Measurements from ENCODE around the gene NTM. TPM values are rescaled to one million over a fixed set of nuclear protein-coding genes. Genes with fewer than 3 reads are reported as not detected.

NTM gene
- total RNA-seq, 2 donors from 2014 or later, result not detected

GRCh38 chr11:132047167-132047566 is 676.8 kb downstream of the NTM start:
- H3K4me3 Mint-ChIP-seq, result no peak overlapping the region
- H3K27me3 Mint-ChIP-seq, result peaks cover 6% of the 10 kb centered on the region
- H3K36me3 Mint-ChIP-seq (ENCODE audit: low read depth), result no peaks in the 10 kb centered on the region
- no peak for ATAC-seq (replicated peaks)
- H3K27ac Mint-ChIP-seq, result no peak overlapping the region
- H3K9me3 Mint-ChIP-seq, result no peaks in the 10 kb centered on the region
- no peaks in the 10 kb centered on the region for H3K4me1 Mint-ChIP-seq

DNA sequence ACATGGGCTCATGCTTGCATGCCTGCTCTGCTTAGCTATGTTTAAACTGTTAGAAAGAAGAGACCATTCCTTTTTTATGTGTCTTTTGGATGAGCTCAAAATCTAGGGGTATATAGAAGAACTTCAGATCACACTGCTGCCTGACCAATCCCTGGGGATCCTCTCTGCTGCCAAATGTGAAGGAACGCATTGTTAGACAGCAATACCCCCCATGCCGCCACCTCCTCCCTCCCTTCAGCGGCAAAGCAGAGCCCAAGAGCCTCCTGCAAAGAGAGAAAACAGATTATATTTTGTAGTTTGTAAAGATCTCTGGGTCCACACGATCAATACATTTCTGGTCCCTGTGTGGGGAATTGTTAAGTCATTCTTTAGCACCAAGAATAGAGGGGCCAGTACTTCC is 677.6 kb downstream of the NTM start:
- no peaks in the 10 kb centered on the region for H3K36me3 Mint-ChIP-seq (ENCODE audit: low read depth)
- ATAC-seq (replicated peaks), result no peak
- H3K27me3 Mint-ChIP-seq, result peaks cover 6% of the 10 kb centered on the region
- H3K9me3 Mint-ChIP-seq, result no peaks in the 10 kb centered on the region
- H3K27ac Mint-ChIP-seq, result no peak overlapping the region
- no peak overlapping the region for H3K4me3 Mint-ChIP-seq
- no peaks in the 10 kb centered on the region for H3K4me1 Mint-ChIP-seq

- Mint-ChIP-seq H3K4me3 (no peak overlapping the region), H3K9me3 (no peaks in the 10 kb centered on the region), H3K36me3 (ENCODE audit: low read depth) (no peaks in the 10 kb centered on the region), H3K27ac (no peak overlapping the region), H3K4me1 (no peaks in the 10 kb centered on the region), H3K27me3 (peaks cover 6% of the 10 kb centered on the region)
- no peak for ATAC-seq (replicated peaks)
These were observed 678.8 kb downstream of the NTM start for GRCh38 chr11:132049205-132049604.

GRCh38 chr11:132050049-132050448 is 679.6 kb downstream of the NTM start:
- peaks cover 3% of the 10 kb centered on the region for H3K27me3 Mint-ChIP-seq
- ATAC-seq (replicated peaks), result no peak
- no peaks in the 10 kb centered on the region for H3K9me3 Mint-ChIP-seq
- H3K27ac Mint-ChIP-seq, result no peak overlapping the region
- H3K36me3 Mint-ChIP-seq (ENCODE audit: low read depth), result no peaks in the 10 kb centered on the region
- H3K4me3 Mint-ChIP-seq, result no peak overlapping the region
- H3K4me1 Mint-ChIP-seq, result no peaks in the 10 kb centered on the region

DNA sequence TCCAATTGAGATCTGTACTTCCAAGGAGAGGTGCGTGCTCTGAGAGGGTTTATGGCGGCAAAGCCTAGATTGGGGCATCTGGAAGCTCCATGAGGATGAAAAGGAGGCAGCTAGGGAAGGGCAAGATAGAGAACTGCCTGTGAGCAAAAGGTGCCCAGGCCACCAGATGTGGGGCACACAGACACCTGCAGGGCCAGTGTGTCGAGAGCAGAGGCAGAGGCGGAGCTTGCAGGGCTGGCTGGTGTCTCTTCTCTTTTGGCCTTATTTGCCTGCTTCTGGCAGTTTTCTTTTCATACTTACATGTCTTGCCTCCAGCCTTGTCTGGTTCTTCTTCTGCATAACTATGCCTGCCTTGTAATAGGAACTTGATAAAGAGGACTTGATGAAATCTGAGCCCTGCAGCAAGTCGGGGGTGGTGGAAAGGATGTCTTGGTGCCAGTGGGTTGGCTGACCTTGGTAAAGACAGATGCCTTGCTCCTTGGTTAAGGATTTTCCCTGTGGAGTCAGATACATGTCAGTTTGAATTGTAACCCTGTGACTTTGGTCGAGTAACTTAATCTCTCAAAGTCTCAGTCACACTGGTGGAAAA is 680.3 kb downstream of the NTM start:
- H3K4me1 Mint-ChIP-seq, result no peaks in the 10 kb centered on the region
- no peak overlapping the region for H3K27ac Mint-ChIP-seq
- H3K27me3 Mint-ChIP-seq, result peaks cover 3% of the 10 kb centered on the region
- no peak overlapping the region for H3K4me3 Mint-ChIP-seq
- ATAC-seq (replicated peaks), result no peak
- H3K36me3 Mint-ChIP-seq (ENCODE audit: low read depth), result no peaks in the 10 kb centered on the region
- no peaks in the 10 kb centered on the region for H3K9me3 Mint-ChIP-seq

GRCh38 chr11:132051704-132052103 is 681.3 kb downstream of the NTM start:
- no peak overlapping the region for H3K27ac Mint-ChIP-seq
- ATAC-seq (replicated peaks), result no peak
- no peaks in the 10 kb centered on the region for H3K36me3 Mint-ChIP-seq (ENCODE audit: low read depth)
- H3K27me3 Mint-ChIP-seq, result peaks cover 2% of the 10 kb centered on the region
- no peaks in the 10 kb centered on the region for H3K4me1 Mint-ChIP-seq
- H3K4me3 Mint-ChIP-seq, result no peak overlapping the region
- no peaks in the 10 kb centered on the region for H3K9me3 Mint-ChIP-seq

- Mint-ChIP-seq H3K36me3 (ENCODE audit: low read depth) (no peaks in the 10 kb centered on the region), H3K4me1 (no peaks in the 10 kb centered on the region), H3K27me3 (no peaks in the 10 kb centered on the region), H3K4me3 (no peak overlapping the region), H3K27ac (no peak overlapping the region), H3K9me3 (no peaks in the 10 kb centered on the region)
- no peak for ATAC-seq (replicated peaks)
These were observed 681.9 kb downstream of the NTM start for GRCh38 chr11:132052342-132052741.

DNA sequence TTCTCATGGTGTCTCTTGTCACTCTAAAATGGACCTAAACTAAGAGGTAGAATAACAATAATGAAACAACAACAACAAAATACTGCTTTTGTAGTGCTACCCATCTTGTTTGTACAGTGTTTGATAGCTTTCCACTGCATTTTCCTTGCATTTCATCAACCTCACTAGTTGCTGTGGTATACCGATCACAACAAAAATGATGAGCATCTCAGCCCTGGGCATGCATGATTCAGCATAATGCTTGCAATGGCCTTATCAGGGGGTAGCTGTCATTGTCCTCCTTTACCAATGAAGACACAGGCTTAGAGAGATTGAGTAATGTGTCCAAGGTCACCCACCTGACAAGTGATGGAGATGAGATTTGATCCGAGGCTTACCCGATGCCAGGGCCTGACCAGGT is 682.5 kb downstream of the NTM start:
- no peak overlapping the region for H3K27ac Mint-ChIP-seq
- H3K27me3 Mint-ChIP-seq, result no peaks in the 10 kb centered on the region
- no peaks in the 10 kb centered on the region for H3K9me3 Mint-ChIP-seq
- H3K4me1 Mint-ChIP-seq, result no peaks in the 10 kb centered on the region
- H3K36me3 Mint-ChIP-seq (ENCODE audit: low read depth), result no peaks in the 10 kb centered on the region
- no peak for ATAC-seq (replicated peaks)
- no peak overlapping the region for H3K4me3 Mint-ChIP-seq

DNA sequence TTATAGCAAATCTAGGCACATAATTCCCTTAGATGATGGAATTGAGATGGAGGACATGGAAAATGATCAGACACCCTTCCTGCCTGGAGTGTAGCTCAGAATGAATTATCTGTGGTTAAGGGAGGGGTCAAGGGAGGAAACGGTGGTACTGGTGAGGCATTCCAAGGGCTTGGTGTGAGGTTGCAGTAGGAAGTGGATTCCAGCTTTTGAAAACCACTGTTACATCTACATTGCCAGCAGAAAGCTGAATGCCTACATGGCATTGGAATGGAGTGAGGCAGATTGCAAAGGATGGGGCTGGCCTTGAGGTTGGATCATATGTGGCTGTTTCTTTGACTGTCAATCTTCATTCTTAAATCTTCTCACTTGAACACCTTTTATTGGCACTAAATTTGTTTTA is 684.4 kb downstream of the NTM start:
- no peaks in the 10 kb centered on the region for H3K9me3 Mint-ChIP-seq

GRCh38 chr11:132055296-132055695 is 684.9 kb downstream of the NTM start:
- Mint-ChIP-seq H3K27ac (no peak overlapping the region), H3K27me3 (peaks cover 5% of the 10 kb centered on the region), H3K4me3 (no peak overlapping the region), H3K36me3 (ENCODE audit: low read depth) (no peaks in the 10 kb centered on the region), H3K4me1 (no peaks in the 10 kb centered on the region), H3K9me3 (no peaks in the 10 kb centered on the region)
- ATAC-seq (replicated peaks), result no peak

More for the DNA sequence above, 684.4 kb downstream of the NTM start:
- Mint-ChIP-seq H3K4me1 (no peaks in the 10 kb centered on the region), H3K27ac (no peak overlapping the region), H3K27me3 (peaks cover under 1% of the 10 kb centered on the region), H3K36me3 (ENCODE audit: low read depth) (no peaks in the 10 kb centered on the region), H3K4me3 (no peak overlapping the region)
- ATAC-seq (replicated peaks), result no peak

GRCh38 chr11:132056689-132057088 is 686.3 kb downstream of the NTM start:
- Mint-ChIP-seq H3K27me3 (peaks cover 7% of the 10 kb centered on the region), H3K36me3 (ENCODE audit: low read depth) (no peaks in the 10 kb centered on the region), H3K4me3 (no peak overlapping the region), H3K27ac (no peak overlapping the region), H3K9me3 (no peaks in the 10 kb centered on the region), H3K4me1 (no peaks in the 10 kb centered on the region)
- ATAC-seq (replicated peaks), result no peak

DNA sequence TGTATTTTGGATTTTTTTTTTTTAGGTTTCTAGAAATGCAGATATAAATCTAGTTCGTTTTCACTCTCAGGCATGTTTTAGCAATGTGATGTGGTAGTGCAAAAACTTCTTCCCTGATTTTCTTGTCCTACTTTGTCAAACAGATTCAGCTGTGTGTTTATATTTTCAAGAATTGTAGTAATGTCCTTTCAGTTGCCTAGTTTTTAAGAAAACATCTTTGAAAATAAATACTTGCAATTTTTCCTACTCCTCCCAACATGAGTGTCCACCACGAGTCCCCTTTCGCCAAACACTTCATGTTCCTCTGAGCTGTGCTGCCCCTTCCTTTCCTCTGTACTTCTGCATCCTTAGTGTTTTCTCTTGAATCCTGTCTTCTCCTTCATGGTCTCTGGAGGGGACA is 686.9 kb downstream of the NTM start:
- Mint-ChIP-seq H3K9me3 (no peaks in the 10 kb centered on the region), H3K4me1 (no peaks in the 10 kb centered on the region), H3K27ac (no peak overlapping the region), H3K4me3 (no peak overlapping the region), H3K36me3 (ENCODE audit: low read depth) (no peaks in the 10 kb centered on the region), H3K27me3 (peaks cover 7% of the 10 kb centered on the region)
- ATAC-seq (replicated peaks), result no peak

DNA sequence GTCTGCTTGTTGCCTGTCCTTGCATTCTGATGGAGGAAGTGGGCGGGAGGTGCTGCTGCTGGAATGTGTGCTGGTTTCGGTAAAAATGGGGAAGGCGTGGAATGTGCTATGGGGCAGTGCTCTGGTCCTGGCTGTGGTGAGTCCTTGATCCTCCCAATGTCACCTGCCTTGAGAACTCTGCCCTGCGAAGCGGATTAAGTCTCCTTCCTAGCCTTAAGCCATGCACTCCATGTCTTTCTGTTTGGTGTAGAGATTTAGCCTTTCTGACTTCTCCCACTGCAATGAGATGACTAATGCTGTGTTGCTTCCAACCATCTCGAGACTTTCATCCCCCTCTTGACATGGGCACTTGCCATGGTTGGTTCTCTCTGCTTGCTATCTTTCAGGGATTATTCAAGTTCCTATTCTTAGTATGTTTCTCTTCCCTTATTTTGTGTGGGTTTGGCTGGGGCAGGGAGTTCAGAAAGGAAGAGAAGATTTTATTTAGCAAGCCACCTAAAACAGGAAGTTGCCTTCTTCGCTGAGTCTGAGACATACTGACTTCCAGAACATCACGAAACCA is 687.9 kb downstream of the NTM start:
- Mint-ChIP-seq H3K9me3 (no peaks in the 10 kb centered on the region), H3K36me3 (ENCODE audit: low read depth) (no peaks in the 10 kb centered on the region), H3K4me1 (no peaks in the 10 kb centered on the region), H3K27me3 (peaks cover 11% of the 10 kb centered on the region), H3K27ac (no peak overlapping the region), H3K4me3 (no peak overlapping the region)
- no peak for ATAC-seq (replicated peaks)

DNA sequence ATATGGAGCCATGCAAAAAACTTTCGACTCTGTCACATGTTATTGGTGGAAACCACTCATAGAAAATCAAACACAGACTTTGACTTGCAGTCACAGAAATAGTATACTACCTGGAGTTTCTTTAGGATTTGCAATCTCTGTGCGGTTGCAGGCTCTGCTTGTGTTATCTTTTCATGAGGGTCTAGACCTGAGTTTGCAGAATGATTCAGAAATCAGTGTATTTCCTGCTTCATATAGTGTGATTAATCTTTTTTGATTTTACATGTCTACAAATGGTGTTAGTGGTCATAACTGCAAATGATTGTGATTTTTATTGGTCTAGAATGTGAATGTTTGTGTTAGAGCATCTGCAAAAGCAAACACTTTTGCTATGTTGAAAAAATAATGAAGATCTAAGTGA is 690.2 kb downstream of the NTM start:
- no peaks in the 10 kb centered on the region for H3K9me3 Mint-ChIP-seq
- no peaks in the 10 kb centered on the region for H3K4me1 Mint-ChIP-seq
- no peak overlapping the region for H3K4me3 Mint-ChIP-seq
- H3K27ac Mint-ChIP-seq, result no peak overlapping the region
- H3K36me3 Mint-ChIP-seq (ENCODE audit: low read depth), result no peaks in the 10 kb centered on the region
- no peak for ATAC-seq (replicated peaks)
- H3K27me3 Mint-ChIP-seq, result peaks cover 17% of the 10 kb centered on the region

DNA sequence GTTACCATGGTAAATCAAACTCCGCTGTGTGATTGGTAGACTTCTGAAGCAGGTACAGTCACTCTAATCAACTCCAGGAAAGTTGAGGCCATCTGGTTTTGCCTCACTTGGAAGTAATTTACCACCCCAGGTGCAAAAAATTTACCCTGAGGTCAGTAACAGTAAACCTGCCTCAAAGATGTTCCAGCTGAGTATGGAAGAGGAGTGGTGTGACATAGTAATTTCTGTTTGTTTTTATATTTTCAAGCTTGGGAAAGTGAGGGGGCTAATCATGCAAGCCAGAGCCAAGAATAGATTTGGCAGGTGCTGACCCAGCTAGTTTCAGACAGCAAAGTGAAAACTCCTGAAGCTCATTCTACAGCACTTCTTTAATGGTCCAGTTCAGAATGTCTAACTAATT is 691.6 kb downstream of the NTM start:
- H3K36me3 Mint-ChIP-seq (ENCODE audit: low read depth), result no peaks in the 10 kb centered on the region
- H3K27me3 Mint-ChIP-seq, result peaks cover 21% of the 10 kb centered on the region
- no peak for ATAC-seq (replicated peaks)
- H3K4me3 Mint-ChIP-seq, result no peak overlapping the region
- peaks cover 7% of the 10 kb centered on the region for H3K9me3 Mint-ChIP-seq
- no peak overlapping the region for H3K27ac Mint-ChIP-seq
- H3K4me1 Mint-ChIP-seq, result no peaks in the 10 kb centered on the region

DNA sequence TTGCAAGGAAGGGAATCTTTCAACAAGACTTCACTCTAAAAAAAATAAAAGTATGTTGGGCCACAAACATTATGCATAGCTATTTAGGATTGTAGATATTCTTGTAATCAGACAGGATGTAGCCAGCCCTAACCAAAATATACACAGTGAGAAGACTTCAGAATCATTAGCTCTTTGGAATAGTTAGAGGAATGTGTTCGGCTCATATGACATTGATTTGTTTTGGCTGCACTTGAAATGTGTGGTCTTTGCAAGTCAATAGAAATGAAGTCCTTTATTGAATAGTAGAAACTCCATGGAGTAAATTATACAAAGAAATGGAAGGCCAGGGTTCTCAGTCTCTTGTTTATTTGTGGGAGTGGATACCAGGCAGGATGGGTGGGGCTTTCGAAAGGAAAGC is 692.1 kb downstream of the NTM start:
- H3K27me3 Mint-ChIP-seq, result peaks cover 21% of the 10 kb centered on the region
- peaks cover 7% of the 10 kb centered on the region for H3K9me3 Mint-ChIP-seq
- no peaks in the 10 kb centered on the region for H3K36me3 Mint-ChIP-seq (ENCODE audit: low read depth)
- H3K4me3 Mint-ChIP-seq, result no peak overlapping the region
- H3K27ac Mint-ChIP-seq, result no peak overlapping the region
- ATAC-seq (replicated peaks), result no peak
- no peaks in the 10 kb centered on the region for H3K4me1 Mint-ChIP-seq
